HG03575 (cell line): ENCODE data around the gene INSRR.

Experiments
- ATAC-seq: cut with Tn5 transposase; IDR thresholded peaks from one replicate; pipeline ENCODE4 v1.9.1; 2021; ENCODE audit not compliant: unreplicated experiment, insufficient number of reproducible peaks, low FRiP score; ENCODE audit errors: extremely low read depth

The INSRR gene

GRCh38 chr1:156840186-156840897 is 18.6 kb downstream of the INSRR start:
- no peak for ATAC-seq

- no peak for ATAC-seq
Observed at GRCh38 chr1:156839426-156840109, 19.3 kb downstream of the INSRR start.

GRCh38 chr1:156838972-156839371 is 19.9 kb downstream of the INSRR start:
- ATAC-seq = no peak

DNA sequence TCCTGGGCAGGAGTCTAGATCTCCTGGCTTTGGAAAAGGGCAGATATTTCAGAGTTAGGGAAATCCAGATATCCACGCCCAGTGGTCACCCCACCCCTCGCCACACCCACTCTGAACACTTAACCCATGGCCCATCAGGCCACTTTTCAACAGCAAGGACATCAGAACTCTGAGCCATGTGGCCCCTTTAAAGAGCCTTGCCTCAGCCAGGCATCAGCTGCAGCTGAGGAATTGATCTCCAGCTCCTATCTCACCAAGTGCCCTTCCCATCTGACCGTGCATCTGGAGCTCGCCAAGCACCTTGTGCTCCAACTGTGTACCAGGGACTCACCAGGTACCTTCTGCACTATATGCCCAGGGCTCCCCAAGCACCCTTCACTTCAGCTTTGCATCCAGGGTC is 22.0 kb downstream of the INSRR start:
- ATAC-seq = no peak

GRCh38 chr1:156836041-156836654 is 22.8 kb downstream of the INSRR start:
- ATAC-seq = no peak

DNA sequence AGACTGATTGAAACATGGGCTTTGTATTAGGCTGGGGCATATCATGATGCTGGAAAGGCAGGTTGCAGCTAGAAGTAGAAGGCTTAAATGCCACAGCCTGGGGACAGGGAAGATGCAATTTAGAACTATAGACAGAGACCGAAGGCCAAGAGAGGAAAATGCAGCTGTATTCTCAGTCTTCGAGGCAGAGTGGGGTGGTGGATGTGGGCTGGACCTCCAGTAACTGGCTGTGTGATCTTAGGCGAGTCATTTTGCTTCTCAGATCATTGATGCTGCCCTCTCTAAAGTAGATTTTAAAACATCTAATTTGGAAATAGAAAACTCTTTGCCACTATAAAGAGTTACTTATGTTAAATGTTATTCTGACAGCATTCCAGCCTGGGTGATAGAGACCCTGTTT is 24.6 kb downstream of the INSRR start:
- ATAC-seq = no peak

GRCh38 chr1:156833603-156834002 is 25.3 kb downstream of the INSRR start:
- ATAC-seq = no peak

DNA sequence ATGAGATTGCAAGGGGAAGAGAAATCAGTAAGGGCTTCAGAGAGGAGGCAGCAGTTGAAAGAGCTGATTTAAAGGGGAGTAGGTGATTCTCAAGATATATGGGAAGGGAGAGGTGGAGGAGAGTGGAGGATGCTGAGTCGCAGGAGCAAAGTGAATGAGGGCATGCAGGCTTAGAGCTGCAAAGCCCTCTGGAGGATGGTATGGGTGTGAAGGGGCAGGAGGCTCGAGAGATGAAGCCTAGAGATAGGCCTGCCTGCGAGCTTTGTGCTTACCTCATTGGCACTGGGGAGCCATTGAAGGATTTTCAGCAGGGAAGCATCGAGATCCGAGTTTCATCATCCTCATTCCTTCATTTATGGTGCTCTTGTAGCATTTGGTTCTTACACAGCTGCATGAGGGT is 26.5 kb downstream of the INSRR start:
- ATAC-seq = no peak

DNA sequence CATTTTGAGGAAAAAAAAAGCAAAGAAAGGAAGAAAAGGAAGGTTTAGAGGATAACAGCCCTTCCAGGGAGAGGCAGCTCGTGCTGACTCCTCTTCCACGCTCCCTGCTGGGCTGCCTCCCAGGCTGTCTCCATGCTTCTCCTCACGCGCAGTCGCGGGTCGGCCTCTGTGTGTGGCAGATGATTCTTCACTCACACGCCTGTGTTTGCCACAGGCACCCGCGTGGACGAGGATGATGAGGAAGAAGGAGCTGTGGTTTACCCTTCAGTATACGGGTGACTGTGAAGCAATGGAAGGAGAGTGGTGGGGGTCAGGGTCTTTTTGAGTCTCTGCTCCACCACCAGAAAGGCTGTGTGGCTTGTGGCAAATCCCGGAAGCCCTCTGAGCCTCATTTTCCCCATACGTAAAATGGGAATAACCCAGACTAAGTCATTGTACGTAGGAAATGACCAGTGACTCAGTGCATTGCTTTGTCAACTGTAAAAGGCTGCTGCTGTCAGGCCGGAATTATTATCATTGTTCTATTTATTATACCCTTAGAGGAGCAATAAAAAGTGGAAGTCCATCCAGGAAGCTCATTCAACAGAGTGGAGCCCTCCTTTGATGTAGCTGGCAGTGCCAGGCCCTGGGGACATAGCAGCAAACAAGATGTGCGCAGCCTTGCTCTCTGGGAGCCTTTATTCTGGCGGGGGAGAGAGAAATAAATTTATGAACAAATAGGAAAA is 30.4 kb downstream of the INSRR start:
- no peak for ATAC-seq

DNA sequence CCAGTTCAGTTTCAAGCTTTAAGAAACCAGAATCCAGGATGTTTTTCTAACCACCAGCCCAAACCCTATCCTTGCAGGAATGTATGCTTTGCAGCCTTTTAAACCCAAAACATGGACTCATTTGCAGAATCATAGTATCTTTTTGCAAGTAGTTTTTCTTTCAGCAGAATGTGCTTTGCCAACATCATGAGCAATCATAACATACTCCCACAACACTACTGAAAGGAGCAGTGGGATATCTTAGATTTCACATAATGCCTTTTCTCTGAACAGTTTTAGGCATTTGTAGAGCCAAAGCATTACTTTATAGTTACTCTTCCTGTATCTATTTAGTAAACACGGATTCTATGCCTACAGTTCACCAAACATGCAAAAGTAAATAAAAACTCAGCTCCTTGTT is 32.3 kb downstream of the INSRR start:
- ATAC-seq = no peak

DNA sequence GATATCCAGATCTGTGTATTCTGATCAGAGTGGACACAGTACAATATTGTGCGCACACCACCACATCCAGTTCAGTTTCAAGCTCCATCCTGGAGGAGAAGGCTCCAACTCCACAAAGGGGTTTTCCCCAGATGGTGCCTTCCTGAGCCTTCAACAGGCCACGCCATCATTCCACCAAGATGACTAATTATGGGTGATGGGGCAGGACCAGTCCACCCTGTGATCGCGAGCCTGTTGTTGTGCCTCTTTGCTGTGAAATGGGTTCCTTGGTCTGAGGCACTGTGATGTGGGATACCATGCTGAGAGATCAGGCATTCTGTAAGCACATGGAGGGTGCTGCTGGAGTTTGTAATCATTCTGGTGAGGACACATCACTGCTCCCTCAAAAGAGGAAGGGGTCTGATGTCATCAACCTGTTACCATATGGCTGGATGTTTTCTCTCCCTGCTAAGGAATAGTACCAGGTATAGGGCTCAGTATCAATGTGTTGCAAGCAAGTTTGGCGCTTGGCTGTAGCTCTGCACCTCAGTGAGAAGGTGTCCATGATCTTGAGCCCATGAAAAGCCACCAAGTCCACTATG is 35.6 kb downstream of the INSRR start:
- no peak for ATAC-seq

DNA sequence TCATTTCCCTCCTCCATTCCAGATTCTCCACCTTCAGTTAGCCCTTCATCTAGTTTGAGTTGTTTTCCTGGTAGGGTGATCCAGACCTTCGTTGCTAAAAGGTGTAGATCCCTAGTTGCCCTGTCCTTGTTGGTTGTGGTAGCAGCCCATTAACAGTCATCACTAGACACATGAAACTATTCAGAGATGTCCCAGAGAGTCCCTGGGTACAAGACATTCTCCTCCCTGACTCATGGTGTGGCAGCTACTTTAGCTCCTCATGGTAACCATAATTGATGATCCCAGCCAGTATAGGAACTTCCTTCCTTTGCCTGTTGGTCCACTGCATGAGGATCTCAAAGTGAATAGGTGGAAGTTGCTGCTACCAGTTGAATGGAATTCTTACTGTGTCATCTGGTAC is 36.2 kb downstream of the INSRR start:
- no peak for ATAC-seq

- no peak for ATAC-seq
Observed at GRCh38 chr1:156821801-156822200, 37.1 kb downstream of the INSRR start.

DNA sequence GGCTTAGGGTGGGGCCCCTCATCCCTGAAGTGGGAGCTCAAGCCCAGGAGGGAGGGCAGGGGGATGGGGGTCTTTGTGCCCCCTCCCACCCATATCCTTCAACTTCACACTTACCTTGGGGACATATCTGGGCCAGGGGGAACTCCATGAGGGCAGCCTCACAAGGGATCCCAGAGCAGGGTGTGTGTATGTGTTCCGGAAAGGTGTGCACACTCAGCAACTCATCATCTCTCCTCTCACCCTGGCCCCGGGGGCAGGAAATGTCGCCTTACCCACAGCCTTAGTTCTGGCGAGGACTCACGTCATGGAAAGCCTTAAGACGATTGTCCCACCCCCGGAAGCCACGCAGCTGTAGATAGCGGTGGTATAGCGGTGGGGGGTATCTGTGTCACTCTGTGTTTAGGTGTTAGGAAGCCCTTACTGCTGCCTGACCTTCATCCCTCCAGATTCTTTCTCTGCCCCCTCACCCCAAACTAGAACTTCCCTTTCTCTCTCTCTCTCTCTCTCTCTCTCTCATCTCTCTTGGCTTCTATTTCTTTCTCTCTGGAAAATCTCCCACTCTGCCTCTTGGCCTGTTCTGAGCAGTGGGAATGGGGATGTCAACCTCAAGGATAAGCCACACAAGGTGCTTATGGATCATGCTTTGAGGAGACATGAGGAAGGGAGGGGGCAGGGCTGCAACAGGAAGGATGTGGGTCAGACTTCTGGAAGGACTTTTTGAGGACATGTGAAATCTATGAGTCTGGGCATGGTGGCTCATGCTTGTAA is 42.2 kb downstream of the INSRR start, which contains the start of gene SH2D2A:
SH2D2A (minus strand) TSS at position 288 of the 768 bp plus-strand sequence; CDS start at position 148, 140 bp downstream.
- ATAC-seq = no peak

DNA sequence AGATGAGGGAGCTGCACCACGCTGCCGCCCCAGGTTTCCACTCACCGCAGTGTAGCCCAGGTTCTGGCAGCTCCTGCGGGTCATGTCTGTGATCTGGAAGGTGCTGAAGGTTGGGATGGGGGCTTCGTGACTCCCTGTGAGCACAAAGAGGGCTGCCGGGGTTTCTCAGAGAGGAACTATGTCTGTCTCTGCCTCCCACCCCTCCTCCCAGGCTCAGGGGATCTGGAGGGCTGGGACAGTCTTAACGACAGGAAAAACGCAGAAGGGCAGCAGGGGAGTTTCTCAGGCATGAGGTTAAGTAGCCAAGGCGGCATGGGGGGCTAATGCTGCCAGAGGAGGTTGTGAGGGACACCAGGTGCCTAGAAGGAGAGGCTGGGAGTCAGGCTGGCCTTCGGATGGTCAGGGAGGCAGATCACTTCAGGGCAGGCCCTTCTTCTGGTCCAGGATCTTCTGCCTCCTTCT is 42.9 kb downstream of the INSRR start:
- ATAC-seq = no peak

GRCh38 chr1:156815307-156815826 is 43.5 kb downstream of the INSRR start:
- ATAC-seq = no peak

GRCh38 chr1:156814571-156815260 is 44.2 kb downstream of the INSRR start:
- no peak for ATAC-seq
